Measurements from ENCODE around the gene BIN1.

BIN1 gene

GRCh38 chr2:127007652-127008051, 99.3 kb downstream of the BIN1 start:
- no peak for TF ChIP-seq CTCF (IDR thresholded peaks at IDR 0.05; ENCODE audit: extremely low read depth, missing control alignments)
- no peak for DNase-seq (ENCODE audit: low spot score)

GRCh38 chr2:127006962-127007361, 100.0 kb downstream of the BIN1 start:
- no peak for DNase-seq (ENCODE audit: low spot score)
- no peak for TF ChIP-seq CTCF (IDR thresholded peaks at IDR 0.05; ENCODE audit: extremely low read depth, missing control alignments)

- DNase-seq (ENCODE audit: low spot score): no peak
- no peak for TF ChIP-seq CTCF (IDR thresholded peaks at IDR 0.05; ENCODE audit: extremely low read depth, missing control alignments)
Observed at GRCh38 chr2:127004893-127005600, 101.9 kb downstream of the BIN1 start.

- DNase-seq (ENCODE audit: low spot score): no peak
Observed at GRCh38 chr2:127003070-127003800, 103.7 kb downstream of the BIN1 start.

GRCh38 chr2:127001751-127002150, 105.2 kb downstream of the BIN1 start:
- no peak for TF ChIP-seq CTCF (IDR thresholded peaks at IDR 0.05; ENCODE audit: extremely low read depth, missing control alignments)
- no peak for DNase-seq (ENCODE audit: low spot score)

More at GRCh38 chr2:127003070-127003800, 103.7 kb downstream of the BIN1 start:
- no peak for TF ChIP-seq CTCF (IDR thresholded peaks at IDR 0.05; ENCODE audit: extremely low read depth, missing control alignments)

GRCh38 chr2:127000937-127001336, 106.0 kb downstream of the BIN1 start:
- DNase-seq (ENCODE audit: low spot score): no peak
- TF ChIP-seq CTCF (IDR thresholded peaks at IDR 0.05; ENCODE audit: extremely low read depth, missing control alignments): no peak

GRCh38 chr2:127000194-127000593, 106.8 kb downstream of the BIN1 start:
- no peak for TF ChIP-seq CTCF (IDR thresholded peaks at IDR 0.05; ENCODE audit: extremely low read depth, missing control alignments)
- DNase-seq (ENCODE audit: low spot score): no peak

Data from GM20000 (cell line).